Measurements from ENCODE around the gene PTK7.
"Not testable (repeated sequence)": the region's sequence is repeated elsewhere in the genome, so short reads cannot be mapped to it uniquely, and the experiment has no call there.

PTK7 gene

DNA sequence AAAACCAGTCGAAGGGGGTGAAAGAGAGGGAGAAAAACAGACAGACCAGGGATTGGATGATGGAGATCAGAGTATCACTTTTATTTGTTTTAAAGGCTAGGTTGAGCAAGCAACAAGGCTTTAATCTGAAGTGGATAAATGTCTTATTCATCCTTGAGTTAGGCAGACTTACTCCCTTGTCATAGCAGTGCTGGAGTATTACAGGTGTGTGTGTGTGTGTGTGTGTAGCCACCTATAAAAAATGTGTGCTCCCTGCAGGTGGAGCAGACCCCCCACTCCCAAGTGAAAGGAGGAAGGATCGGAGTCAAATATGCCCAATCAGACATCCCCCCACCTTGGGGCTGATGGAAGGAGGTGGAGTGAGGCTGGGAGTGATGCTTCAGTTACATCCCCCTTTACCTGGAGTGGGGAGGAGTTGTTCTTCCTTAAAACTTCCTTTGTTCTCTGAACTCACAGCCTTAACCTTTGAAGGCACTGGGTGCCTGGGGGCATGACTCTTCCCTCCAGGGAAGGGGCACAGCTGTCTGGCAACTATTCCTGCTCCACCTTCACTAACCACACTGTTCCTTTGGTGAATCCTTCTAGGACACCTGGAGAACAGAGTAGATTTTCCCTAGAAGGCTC is 27.3 kb downstream of the PTK7 start:
- WGBS = 65% methylated on average over 1 of the region's 2 CpGs

DNA sequence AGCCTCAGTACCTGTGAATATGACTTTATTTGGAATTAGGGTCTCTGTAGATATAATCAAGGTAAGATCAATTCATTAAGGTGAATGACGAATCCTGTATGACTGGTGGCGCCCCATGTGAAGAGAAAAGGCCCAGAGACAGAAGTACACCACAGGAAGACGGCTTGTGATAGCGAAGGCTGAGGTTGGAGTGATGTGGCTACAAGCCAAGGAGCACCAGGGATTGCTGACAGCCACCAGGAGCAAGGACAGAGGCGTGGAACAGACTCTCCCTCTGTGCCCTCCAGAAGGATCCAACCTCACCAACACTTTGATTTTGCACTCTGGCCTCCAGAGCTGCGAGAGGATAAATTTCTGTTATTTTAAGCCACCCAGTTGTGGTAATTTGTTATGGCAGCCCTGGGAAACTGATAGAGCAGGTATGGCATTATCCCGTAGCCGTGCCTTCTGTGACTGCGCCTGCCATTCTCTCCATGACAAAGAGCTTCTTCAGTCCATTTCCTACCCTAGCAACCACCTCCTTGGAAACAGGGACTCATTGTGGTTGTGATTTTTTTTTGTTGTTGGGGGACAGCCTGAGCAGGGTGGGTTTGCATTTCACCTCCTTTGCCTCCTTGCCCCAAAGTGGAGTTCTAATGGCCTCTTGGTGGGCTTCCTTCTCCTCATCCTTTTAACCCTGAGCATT is 29.6 kb downstream of the PTK7 start:
- H3K4me3 ChIP-seq (ENCODE audit: low read length) = no peak overlapping the region
- H3K9me3 ChIP-seq (ENCODE audit: insufficient read depth, low read depth, low read length) = no peaks in the 10 kb centered on the region
- no peak overlapping the region for H3K9ac ChIP-seq (ENCODE audit: low read depth, low read length)
- H3K36me3 ChIP-seq (ENCODE audit: insufficient read depth, low read length) = no peaks in the 10 kb centered on the region
- 85% methylated on average over 9 of the region's 9 CpGs for WGBS
- no peaks in the 10 kb centered on the region for H3K27me3 ChIP-seq (ENCODE audit: insufficient read depth, low read length)
- peaks cover 22% of the 10 kb centered on the region for H3K4me1 ChIP-seq (ENCODE audit: insufficient read depth, low read length)
- no peak overlapping the region for H3K27ac ChIP-seq (ENCODE audit: low read depth, low read length)

More for the DNA sequence above, 27.3 kb downstream of the PTK7 start:
- H3K9me3 ChIP-seq (ENCODE audit: insufficient read depth, low read depth, low read length) = no peaks in the 10 kb centered on the region
- H3K36me3 ChIP-seq (ENCODE audit: insufficient read depth, low read length) = no peaks in the 10 kb centered on the region
- H3K4me1 ChIP-seq (ENCODE audit: insufficient read depth, low read length) = peaks cover 22% of the 10 kb centered on the region
- no peak overlapping the region for H3K27ac ChIP-seq (ENCODE audit: low read depth, low read length)
- H3K4me3 ChIP-seq (ENCODE audit: low read length) = no peak overlapping the region
- no peak overlapping the region for H3K9ac ChIP-seq (ENCODE audit: low read depth, low read length)
- H3K27me3 ChIP-seq (ENCODE audit: insufficient read depth, low read length) = no peaks in the 10 kb centered on the region

GRCh38 chr6:43107344-43108062 is 31.4 kb downstream of the PTK7 start:
- peaks cover 22% of the 10 kb centered on the region for H3K4me1 ChIP-seq (ENCODE audit: insufficient read depth, low read length)
- no peak overlapping the region for H3K27ac ChIP-seq (ENCODE audit: low read depth, low read length)
- 96% methylated on average over 12 of the region's 12 CpGs for WGBS
- H3K27me3 ChIP-seq (ENCODE audit: insufficient read depth, low read length) = no peaks in the 10 kb centered on the region
- H3K9me3 ChIP-seq (ENCODE audit: insufficient read depth, low read depth, low read length) = no peaks in the 10 kb centered on the region
- no peaks in the 10 kb centered on the region for H3K36me3 ChIP-seq (ENCODE audit: insufficient read depth, low read length)
- H3K9ac ChIP-seq (ENCODE audit: low read depth, low read length) = no peak overlapping the region
- no peak overlapping the region for H3K4me3 ChIP-seq (ENCODE audit: low read length)

GRCh38 chr6:43113431-43114260 is 37.5 kb downstream of the PTK7 start:
- Histone ChIP-seq H3K9ac (ENCODE audit: low read depth, low read length) (0 out of 2 replicates have a peak overlapping the region, but pooled peaks have one; percentile 1), H3K27me3 (ENCODE audit: insufficient read depth, low read length) (no peaks in the 10 kb centered on the region), H3K27ac (ENCODE audit: low read depth, low read length) (peak overlapping the region; percentile 68), H3K36me3 (ENCODE audit: insufficient read depth, low read length) (no peaks in the 10 kb centered on the region), H3K4me3 (ENCODE audit: low read length) (no peak overlapping the region), H3K4me1 (ENCODE audit: insufficient read depth, low read length) (peaks cover 17% of the 10 kb centered on the region), H3K9me3 (ENCODE audit: insufficient read depth, low read depth, low read length) (no peaks in the 10 kb centered on the region)
- 83% methylated on average over 12 of the region's 12 CpGs for WGBS

GRCh38 chr6:43115365-43115764 is 39.3 kb downstream of the PTK7 start:
- H3K9me3 ChIP-seq (ENCODE audit: insufficient read depth, low read depth, low read length) = no peaks in the 10 kb centered on the region
- no peak overlapping the region for H3K4me3 ChIP-seq (ENCODE audit: low read length)
- H3K27me3 ChIP-seq (ENCODE audit: insufficient read depth, low read length) = no peaks in the 10 kb centered on the region
- H3K27ac ChIP-seq (ENCODE audit: low read depth, low read length) = no peak overlapping the region
- H3K36me3 ChIP-seq (ENCODE audit: insufficient read depth, low read length) = no peaks in the 10 kb centered on the region
- peaks cover 17% of the 10 kb centered on the region for H3K4me1 ChIP-seq (ENCODE audit: insufficient read depth, low read length)
- no peak overlapping the region for H3K9ac ChIP-seq (ENCODE audit: low read depth, low read length)
- WGBS = 82% methylated on average over 6 of the region's 6 CpGs

GRCh38 chr6:43117466-43117865 is 41.4 kb downstream of the PTK7 start:
- H3K27me3 ChIP-seq (ENCODE audit: insufficient read depth, low read length); H3K9ac ChIP-seq (ENCODE audit: low read depth, low read length); H3K4me3 ChIP-seq (ENCODE audit: low read length); H3K9me3 ChIP-seq (ENCODE audit: insufficient read depth, low read depth, low read length); H3K27ac ChIP-seq (ENCODE audit: low read depth, low read length); H3K36me3 ChIP-seq (ENCODE audit: insufficient read depth, low read length): not testable (repeated sequence)
- H3K4me1 ChIP-seq (ENCODE audit: insufficient read depth, low read length) = peaks cover 17% of the 10 kb centered on the region
- 98% methylated on average over 8 of the region's 8 CpGs for WGBS

GRCh38 chr6:43119482-43119881 is 43.4 kb downstream of the PTK7 start:
- no peaks in the 10 kb centered on the region for H3K9me3 ChIP-seq (ENCODE audit: insufficient read depth, low read depth, low read length)
- no peak overlapping the region for H3K4me3 ChIP-seq (ENCODE audit: low read length)
- no peaks in the 10 kb centered on the region for H3K27me3 ChIP-seq (ENCODE audit: insufficient read depth, low read length)
- peaks cover 19% of the 10 kb centered on the region for H3K4me1 ChIP-seq (ENCODE audit: insufficient read depth, low read length)
- H3K9ac ChIP-seq (ENCODE audit: low read depth, low read length) = no peak overlapping the region
- WGBS = 92% methylated on average over 4 of the region's 4 CpGs
- no peak overlapping the region for H3K27ac ChIP-seq (ENCODE audit: low read depth, low read length)
- H3K36me3 ChIP-seq (ENCODE audit: insufficient read depth, low read length) = no peaks in the 10 kb centered on the region

GRCh38 chr6:43120101-43120763 is 44.1 kb downstream of the PTK7 start:
- no peak overlapping the region for H3K9ac ChIP-seq (ENCODE audit: low read depth, low read length)

GRCh38 chr6:43120944-43121913 is 45.1 kb downstream of the PTK7 start:
- 83% methylated on average over 9 of the region's 9 CpGs for WGBS
- Histone ChIP-seq H3K27me3 (ENCODE audit: insufficient read depth, low read length) (no peaks in the 10 kb centered on the region), H3K9ac (ENCODE audit: low read depth, low read length) (peak overlapping the region; percentile 24; the same call in 1 of the 2 replicates), H3K27ac (ENCODE audit: low read depth, low read length) (no peak overlapping the region), H3K4me1 (ENCODE audit: insufficient read depth, low read length) (peaks cover 20% of the 10 kb centered on the region), H3K4me3 (ENCODE audit: low read length) (no peak overlapping the region), H3K36me3 (ENCODE audit: insufficient read depth, low read length) (no peaks in the 10 kb centered on the region), H3K9me3 (ENCODE audit: insufficient read depth, low read depth, low read length) (no peaks in the 10 kb centered on the region)

More at GRCh38 chr6:43120101-43120763, 44.1 kb downstream of the PTK7 start:
- WGBS = 90% methylated on average over 9 of the region's 9 CpGs
- Histone ChIP-seq H3K4me3 (ENCODE audit: low read length) (no peak overlapping the region), H3K27ac (ENCODE audit: low read depth, low read length) (no peak overlapping the region), H3K27me3 (ENCODE audit: insufficient read depth, low read length) (no peaks in the 10 kb centered on the region), H3K36me3 (ENCODE audit: insufficient read depth, low read length) (no peaks in the 10 kb centered on the region), H3K4me1 (ENCODE audit: insufficient read depth, low read length) (peaks cover 12% of the 10 kb centered on the region), H3K9me3 (ENCODE audit: insufficient read depth, low read depth, low read length) (no peaks in the 10 kb centered on the region)

DNA sequence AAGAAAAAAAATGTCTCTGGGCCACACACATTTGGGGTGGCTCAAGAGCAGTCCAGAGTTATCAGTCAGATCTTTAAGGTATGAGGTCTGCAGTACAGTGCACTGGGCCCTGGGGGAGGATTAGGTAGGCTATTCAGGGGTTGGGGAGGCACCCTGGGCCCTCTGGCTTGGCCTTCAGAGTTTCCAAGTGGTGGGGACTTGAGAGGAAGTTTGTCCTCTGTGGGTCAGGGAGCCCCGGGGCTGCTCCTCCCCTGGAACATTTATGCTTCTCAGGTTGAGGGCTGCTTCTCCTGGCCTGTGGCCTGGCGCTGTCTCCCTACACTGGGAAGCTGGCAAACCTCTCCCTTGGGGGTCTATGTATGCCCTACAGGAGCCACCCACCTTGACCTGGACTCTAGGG is 46.0 kb downstream of the PTK7 start:
- WGBS = 88% methylated on average over 2 of the region's 2 CpGs
- H3K9ac ChIP-seq (ENCODE audit: low read depth, low read length) = no peak overlapping the region
- H3K27ac ChIP-seq (ENCODE audit: low read depth, low read length) = no peak overlapping the region
- H3K4me1 ChIP-seq (ENCODE audit: insufficient read depth, low read length) = peaks cover 25% of the 10 kb centered on the region
- H3K27me3 ChIP-seq (ENCODE audit: insufficient read depth, low read length) = no peaks in the 10 kb centered on the region
- H3K36me3 ChIP-seq (ENCODE audit: insufficient read depth, low read length) = no peaks in the 10 kb centered on the region
- no peak overlapping the region for H3K4me3 ChIP-seq (ENCODE audit: low read length)
- no peaks in the 10 kb centered on the region for H3K9me3 ChIP-seq (ENCODE audit: insufficient read depth, low read depth, low read length)

All from HUES64 (cell line).